Measurements from ENCODE around the gene FBH1.

DNA sequence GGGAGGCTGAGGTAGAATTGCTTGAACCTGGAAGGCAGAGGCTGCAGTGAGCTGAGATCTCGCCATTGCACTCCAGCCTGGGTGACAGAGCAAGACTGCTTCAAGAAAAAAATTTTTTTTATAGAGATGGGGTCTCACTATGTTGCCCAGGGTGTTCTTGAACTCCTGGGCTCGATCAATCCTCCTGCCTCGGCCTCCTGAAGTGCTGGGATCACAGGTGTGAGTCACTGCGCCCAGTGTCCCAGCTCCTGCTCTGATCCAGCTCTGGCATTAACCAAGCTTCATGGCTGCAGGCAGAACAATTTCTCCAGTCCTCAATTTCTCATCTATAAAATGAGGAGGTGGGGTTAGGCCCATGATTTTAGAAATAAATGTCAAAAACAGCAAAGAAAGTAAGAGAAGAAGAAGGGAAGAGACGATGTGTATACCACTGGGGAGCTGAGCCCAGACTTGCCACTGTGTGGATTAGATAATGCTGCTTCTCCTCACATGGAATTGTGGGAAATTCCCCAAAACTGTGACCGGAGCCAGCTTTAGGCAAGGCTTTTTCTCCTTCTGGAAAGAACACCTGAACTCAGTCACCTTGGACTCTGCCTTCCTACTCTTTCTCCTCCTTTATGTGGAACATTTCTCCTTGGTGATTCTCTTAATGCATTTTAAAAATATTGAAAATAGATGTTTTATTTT is 61.8 kb downstream of the FBH1 start:
- TF ChIP-seq, protein P1, sequence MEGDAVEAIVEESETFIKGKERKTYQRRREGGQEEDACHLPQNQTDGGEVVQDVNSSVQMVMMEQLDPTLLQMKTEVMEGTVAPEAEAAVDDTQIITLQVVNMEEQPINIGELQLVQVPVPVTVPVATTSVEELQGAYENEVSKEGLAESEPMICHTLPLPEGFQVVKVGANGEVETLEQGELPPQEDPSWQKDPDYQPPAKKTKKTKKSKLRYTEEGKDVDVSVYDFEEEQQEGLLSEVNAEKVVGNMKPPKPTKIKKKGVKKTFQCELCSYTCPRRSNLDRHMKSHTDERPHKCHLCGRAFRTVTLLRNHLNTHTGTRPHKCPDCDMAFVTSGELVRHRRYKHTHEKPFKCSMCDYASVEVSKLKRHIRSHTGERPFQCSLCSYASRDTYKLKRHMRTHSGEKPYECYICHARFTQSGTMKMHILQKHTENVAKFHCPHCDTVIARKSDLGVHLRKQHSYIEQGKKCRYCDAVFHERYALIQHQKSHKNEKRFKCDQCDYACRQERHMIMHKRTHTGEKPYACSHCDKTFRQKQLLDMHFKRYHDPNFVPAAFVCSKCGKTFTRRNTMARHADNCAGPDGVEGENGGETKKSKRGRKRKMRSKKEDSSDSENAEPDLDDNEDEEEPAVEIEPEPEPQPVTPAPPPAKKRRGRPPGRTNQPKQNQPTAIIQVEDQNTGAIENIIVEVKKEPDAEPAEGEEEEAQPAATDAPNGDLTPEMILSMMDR (conservative IDR thresholded peaks at IDR 0.05 in 1 of 2, IDR thresholded peaks at IDR 0.05 in 1 of 2; ENCODE audit: extremely low read depth in 1 of 2, insufficient read depth in 1 of 2, low read depth in 1 of 2, low read length in 2 of 2), result no peak
- no peak for TF ChIP-seq EZH2 (IDR thresholded peaks at IDR 0.05; ENCODE audit: borderline replicate concordance, low read length)
